BE2C (cell line): Measurements from ENCODE around the gene FLT4.

Source experiments
- DNase-seq: peaks from one replicate; pipeline ENCODE4 v3.0.0-alpha.2; 2020
- H3K27me3 ChIP-seq: fragments of 250-450 bp; sonication (Bioruptor Pico); 2 replicates; pipeline ENCODE4 v1.5.1; 2020; ENCODE audit warnings: mild to moderate bottlenecking
- H3K36me3 ChIP-seq: fragments of 250-450 bp; sonication (Bioruptor Pico); 2 replicates; pipeline ENCODE4 v1.5.1; 2020; ENCODE audit warnings: mild to moderate bottlenecking
- H3K4me1 ChIP-seq: fragments of 250-450 bp; sonication (Bioruptor Pico); 2 replicates; pipeline ENCODE4 v1.5.1; 2020
- H3K4me3 ChIP-seq: 2 replicates; pipeline ENCODE4 v1.5.1; 2011; ENCODE audit warnings: low read depth, low read length
- H3K9me3 ChIP-seq: fragments of 250-450 bp; sonication (Bioruptor Pico); 2 replicates; pipeline ENCODE4 v1.5.1; 2020
- TF ChIP-seq, protein P1 (sequence below): IDR thresholded peaks from 2 replicates; pipeline ENCODE4 v1.5.1; 2012; ENCODE audit warnings: mild to moderate bottlenecking, low read depth, low read length

The FLT4 gene

DNA sequence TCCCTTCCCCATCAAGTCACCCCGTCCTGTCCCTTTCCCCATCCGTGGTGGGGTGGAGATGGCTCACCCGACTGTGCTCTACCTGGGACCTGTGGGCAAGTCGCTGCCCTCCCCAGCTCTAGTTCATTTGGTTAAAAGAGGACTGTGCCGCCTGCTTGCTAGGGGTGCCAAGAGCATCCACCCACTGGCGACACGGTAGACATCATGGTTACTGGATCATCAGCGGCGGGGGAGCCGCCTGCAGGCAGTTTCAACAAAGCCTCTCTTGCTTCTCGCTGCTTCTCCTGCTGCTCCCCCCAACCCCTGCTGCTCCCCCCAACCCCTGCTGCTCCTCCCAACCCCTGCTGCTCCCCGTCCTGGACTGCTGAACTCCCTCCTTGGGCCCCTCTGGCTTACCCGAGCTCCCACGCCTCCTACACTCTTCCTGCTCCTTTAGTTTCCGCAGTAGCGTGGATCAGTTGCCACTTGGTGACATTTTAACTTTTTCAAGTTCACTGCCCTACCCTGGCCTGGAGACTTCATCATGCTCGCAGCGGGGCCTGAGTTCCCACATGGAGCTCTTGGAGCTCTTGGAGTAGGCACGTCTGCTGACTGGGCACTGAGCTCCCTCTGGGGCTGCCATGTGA, 36.1 kb downstream of the FLT4 start:
- TF ChIP-seq, protein P1, sequence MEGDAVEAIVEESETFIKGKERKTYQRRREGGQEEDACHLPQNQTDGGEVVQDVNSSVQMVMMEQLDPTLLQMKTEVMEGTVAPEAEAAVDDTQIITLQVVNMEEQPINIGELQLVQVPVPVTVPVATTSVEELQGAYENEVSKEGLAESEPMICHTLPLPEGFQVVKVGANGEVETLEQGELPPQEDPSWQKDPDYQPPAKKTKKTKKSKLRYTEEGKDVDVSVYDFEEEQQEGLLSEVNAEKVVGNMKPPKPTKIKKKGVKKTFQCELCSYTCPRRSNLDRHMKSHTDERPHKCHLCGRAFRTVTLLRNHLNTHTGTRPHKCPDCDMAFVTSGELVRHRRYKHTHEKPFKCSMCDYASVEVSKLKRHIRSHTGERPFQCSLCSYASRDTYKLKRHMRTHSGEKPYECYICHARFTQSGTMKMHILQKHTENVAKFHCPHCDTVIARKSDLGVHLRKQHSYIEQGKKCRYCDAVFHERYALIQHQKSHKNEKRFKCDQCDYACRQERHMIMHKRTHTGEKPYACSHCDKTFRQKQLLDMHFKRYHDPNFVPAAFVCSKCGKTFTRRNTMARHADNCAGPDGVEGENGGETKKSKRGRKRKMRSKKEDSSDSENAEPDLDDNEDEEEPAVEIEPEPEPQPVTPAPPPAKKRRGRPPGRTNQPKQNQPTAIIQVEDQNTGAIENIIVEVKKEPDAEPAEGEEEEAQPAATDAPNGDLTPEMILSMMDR: no peak
- Histone ChIP-seq H3K4me1 (no peaks in the 10 kb centered on the region), H3K4me3 (no peak overlapping the region), H3K36me3 (no peaks in the 10 kb centered on the region), H3K27me3 (no peaks in the 10 kb centered on the region), H3K9me3 (no peaks in the 10 kb centered on the region)
- DNase-seq: no peak

DNA sequence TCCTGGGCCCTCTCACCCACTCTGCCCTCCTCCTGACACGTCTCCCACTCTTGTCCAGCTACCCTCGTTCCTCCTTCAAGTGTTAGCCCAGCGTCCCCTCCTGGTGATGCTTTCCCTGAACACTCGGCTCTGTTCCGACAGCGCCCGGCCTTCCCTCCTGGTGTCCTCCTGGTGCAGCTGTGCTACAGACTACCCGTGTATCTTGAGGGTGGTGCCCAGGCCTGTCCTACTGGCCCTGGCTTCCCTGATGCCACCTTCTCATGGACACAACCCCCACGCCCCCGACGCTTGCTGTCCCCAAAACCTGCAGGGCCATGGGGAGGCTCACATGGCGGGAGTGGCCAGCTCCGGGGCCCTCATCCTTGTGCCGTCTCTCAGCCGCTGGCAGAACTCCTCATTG, 36.7 kb downstream of the FLT4 start:
- no peak for DNase-seq
- TF ChIP-seq, protein P1: no peak
- Histone ChIP-seq H3K36me3 (no peaks in the 10 kb centered on the region), H3K9me3 (no peaks in the 10 kb centered on the region), H3K4me3 (no peak overlapping the region), H3K27me3 (no peaks in the 10 kb centered on the region), H3K4me1 (no peaks in the 10 kb centered on the region)

DNA sequence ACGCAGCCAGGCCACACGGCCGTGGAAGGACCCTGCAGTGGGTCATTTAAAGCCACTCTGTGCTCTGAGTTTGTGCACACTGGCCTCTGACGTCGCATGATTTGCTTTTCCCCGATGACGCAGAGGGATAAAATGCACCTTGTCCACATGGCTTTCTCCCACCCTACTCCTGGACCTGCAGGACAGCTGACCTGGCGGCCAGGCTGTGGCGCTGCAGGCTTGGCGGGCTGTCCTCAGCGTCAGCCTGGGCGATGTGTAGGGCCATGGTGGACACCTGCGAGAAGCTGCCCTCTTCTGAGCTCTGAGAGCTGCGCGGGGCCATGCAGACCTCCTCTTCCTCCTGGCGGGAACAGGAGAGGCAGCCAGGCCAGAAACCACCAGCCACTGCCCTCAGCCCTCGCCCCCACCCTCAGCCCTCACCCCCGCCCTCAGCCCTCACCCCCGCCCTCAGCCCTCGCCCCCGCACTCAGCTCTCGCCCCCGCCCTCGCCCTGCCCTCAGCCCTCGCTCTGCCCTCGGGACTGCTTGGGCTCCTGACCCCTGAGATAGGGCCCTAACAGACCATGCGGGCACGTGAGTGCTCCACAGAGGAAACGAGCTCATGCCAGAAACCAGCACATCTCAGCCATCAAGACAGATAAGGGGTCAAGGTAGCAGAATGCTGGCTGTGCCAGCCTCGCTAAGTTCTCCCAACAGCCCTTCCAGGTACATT, 38.1 kb downstream of the FLT4 start:
- Histone ChIP-seq H3K4me1 (no peaks in the 10 kb centered on the region), H3K4me3 (no peak overlapping the region), H3K27me3 (no peaks in the 10 kb centered on the region), H3K9me3 (no peaks in the 10 kb centered on the region), H3K36me3 (no peaks in the 10 kb centered on the region)
- DNase-seq: no peak
- TF ChIP-seq, protein P1: no peak

DNA sequence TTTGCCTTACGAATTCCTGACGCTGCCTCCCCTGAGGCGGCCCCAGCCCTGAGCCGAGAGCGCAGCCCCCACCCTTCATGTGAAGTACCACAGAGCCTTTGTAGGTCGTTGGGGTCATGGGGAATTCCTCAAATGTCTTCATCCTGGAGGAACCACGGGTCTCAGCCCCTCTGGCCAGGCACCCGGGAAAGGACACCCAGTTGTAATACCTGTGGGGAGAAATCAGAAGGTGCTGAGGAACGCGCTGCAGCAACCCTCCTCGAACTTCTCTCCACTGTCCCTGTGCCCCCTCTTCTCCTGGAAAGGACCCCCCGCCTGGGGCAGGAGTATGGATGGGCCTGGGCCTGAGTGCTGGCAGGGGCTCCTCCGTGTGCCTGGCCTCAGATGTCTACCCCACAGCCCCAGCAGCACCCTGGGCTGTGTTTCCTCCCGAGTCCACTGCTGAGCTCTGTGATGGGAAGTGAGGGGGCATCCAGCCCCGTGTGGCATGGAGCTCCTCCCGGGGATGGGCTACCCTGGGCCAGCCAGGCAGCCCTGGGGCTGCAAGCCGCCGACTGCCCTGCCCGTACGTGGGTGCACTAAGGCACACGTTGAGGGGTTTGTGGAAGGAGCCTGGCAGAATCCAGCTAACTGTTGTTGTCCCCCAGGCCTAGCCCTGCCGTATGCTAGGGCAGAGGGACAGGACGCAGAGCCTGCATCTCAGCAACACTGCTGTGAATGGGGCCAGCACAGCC, 39.4 kb downstream of the FLT4 start:
- DNase-seq: no peak
- H3K4me1 ChIP-seq: no peaks in the 10 kb centered on the region
- TF ChIP-seq, protein P1: no peak
- H3K36me3 ChIP-seq: no peaks in the 10 kb centered on the region
- H3K27me3 ChIP-seq: no peaks in the 10 kb centered on the region
- no peaks in the 10 kb centered on the region for H3K9me3 ChIP-seq
- H3K4me3 ChIP-seq: no peak overlapping the region

DNA sequence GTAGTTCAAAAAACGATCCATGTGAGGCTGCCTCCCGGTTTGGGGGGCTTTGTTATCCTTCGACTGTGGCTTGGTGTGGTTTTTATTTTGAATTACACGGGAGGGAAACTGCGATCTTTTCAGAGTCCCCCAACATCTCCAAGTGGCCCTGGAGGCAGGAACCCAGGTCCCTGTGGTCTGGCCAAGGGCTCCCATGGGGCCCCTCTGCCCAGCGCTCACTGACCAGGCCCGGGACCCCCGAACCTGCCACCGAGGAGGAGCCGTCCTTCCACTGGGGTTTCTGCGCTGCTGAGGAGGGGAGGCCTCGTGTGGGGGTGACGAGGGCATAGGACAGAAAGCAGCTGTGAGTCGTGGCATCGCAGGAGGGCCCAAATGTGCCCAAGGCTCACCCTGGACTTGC, 40.0 kb downstream of the FLT4 start:
- no peaks in the 10 kb centered on the region for H3K4me1 ChIP-seq
- TF ChIP-seq, protein P1: no peak
- H3K36me3 ChIP-seq: no peaks in the 10 kb centered on the region
- no peak overlapping the region for H3K4me3 ChIP-seq
- DNase-seq: no peak
- H3K27me3 ChIP-seq: no peaks in the 10 kb centered on the region
- H3K9me3 ChIP-seq: no peaks in the 10 kb centered on the region
